SK-MEL-5 (cell line): ENCODE data around the gene CELA2B. TPM values are rescaled to one million over a fixed set of nuclear protein-coding genes. Genes with fewer than 3 reads are reported as not detected.

Experiments used
- DNase-seq: peaks from one replicate; pipeline ENCODE4 v3.0.0-alpha.2; 2016; ENCODE audit warnings: low read depth, low spot score
- in situ Hi-C: cut with HindIII; loops from 2 replicates; pipeline ENCODE4 v1.10.0; 2016; ENCODE audit warnings: low sequenced_read_pairs, high pct_unique_total_duplicates, low pct_unique_long_range_greater_than_20kb
- total RNA-seq: library from RNA; depleted of rRNA; stranded (reverse); fragments of >200 nt; shearing (Covaris generic); gene quantifications from 2 replicates; pipeline ENCODE4 v1.2.3, GENCODE V29; 2014; rRNA removed

Gene CELA2B
- total RNA-seq, 1 experiment from 2014 or later = not detected

DNA sequence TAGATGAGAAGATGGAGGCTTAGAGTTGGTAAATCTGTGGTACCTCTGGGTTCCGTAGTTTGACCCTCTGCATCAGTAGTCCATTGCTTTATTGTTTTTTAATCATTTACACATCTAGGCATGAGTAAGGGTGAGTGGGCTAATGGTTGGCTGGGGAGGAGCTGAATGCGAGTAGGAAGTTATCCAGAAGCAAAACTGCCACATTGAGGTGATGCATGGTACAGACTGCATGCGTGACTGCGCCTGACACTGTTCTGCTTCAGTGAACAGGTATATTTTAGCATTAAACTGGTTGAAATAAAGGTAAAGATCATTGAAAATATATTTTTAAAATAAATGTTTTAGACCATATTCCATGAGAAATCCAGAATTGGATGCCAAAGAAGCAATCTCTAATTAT lies 55.1 kb downstream of the CELA2B start:
- DNase-seq = no peak
- in situ Hi-C loops = no loop called here

DNA sequence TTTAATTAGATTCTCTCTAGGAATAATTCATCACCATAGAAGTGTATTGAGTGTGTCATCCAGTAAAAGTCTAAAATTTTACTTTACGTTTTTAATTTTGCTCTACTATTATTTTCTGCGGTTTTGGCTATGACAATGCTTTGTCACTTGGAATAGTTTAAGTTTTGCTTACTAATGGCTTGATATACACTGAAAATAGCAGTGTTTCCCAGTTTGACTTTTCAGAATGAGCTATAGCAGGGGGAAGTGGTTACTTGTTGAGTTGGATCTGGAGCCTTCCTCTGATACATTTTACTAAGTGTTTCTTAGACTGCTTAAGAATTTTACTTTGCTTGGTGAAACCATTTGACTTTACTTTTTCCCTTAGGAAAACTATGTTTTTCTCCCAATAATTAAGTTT lies 55.8 kb downstream of the CELA2B start:
- in situ Hi-C loops = no loop called here
- no peak for DNase-seq

DNA sequence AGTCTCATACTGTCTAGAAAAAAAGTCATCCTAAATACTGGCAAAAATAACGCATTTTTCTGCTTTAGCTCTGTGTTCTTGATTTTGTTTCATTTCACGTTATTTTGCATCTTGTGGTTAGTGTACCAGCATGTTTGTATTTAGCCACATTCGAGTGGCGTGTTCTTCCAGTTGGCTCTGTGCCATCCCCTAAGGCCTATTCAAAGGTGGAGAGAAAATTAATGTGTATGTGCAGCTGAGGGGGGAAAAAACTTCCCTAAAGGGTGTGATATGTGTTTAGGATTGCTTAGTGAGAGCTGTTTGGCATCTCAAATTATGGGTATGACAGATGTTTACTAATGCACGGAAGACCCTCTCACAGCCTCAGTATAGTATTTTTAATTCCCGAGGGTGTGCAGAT lies 62.9 kb downstream of the CELA2B start:
- no peak for DNase-seq
- in situ Hi-C loops = no loop called here

GRCh38 chr1:15540186-15540585 lies 64.3 kb downstream of the CELA2B start:
- DNase-seq = no peak
- in situ Hi-C loops = no loop called here

Other genes starting within 250 kb of the CELA2B start
- gene FHAD1, start 228.9 kb upstream of the CELA2B start, total RNA-seq = 0.16 and 0.42 TPM in 2 replicates
- gene EFHD2, start 66.2 kb upstream of the CELA2B start, total RNA-seq = 31.9 and 35.3 TPM in 2 replicates
- not detected in 2 replicates for gene CTRC, start 37.7 kb upstream of the CELA2B start, total RNA-seq
- not detected in 2 replicates for gene CELA2A, start 19.4 kb upstream of the CELA2B start, total RNA-seq
- gene CASP9, start 48.1 kb downstream of the CELA2B start, total RNA-seq = 14.7 and 17.1 TPM in 2 replicates
- gene DNAJC16, start 50.7 kb downstream of the CELA2B start, total RNA-seq = 11.5 and 15.1 TPM in 2 replicates
- gene AGMAT, start 108.9 kb downstream of the CELA2B start, total RNA-seq = 0.05 TPM in 1 of 2 replicates, not detected in the other
- 18.6 and 18.8 TPM in 2 replicates for gene DDI2, start 141.4 kb downstream of the CELA2B start, total RNA-seq
- 37.6 TPM in 2 replicates for gene PLEKHM2, start 208.2 kb downstream of the CELA2B start, total RNA-seq